ENCODE data around the gene TADA1. TPM values are rescaled to one million over a fixed set of nuclear protein-coding genes. Genes with fewer than 3 reads are reported as not detected.

Gene TADA1
- total RNA-seq, 4 donors from 2014 or later, result 10.4 to 16.6 (median 13.1) TPM

DNA sequence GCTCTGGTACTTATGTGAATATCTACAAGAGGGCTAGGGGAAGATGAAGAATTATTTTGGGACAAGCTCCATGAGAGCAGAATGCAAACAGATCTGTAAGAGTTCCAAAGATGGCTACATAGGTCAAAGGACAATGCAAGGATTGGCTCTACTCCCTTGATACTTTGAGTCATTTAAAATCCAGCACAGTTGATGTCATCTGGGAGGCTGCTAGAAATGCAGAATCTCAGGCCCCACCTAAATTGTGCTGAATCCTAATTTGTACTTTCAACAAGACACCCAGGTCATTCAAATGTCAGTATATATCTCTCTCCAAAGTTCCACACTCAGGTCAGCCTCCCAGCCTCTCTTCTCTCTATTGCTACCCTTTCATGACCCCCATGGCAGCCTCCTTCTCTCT lies 23.7 kb upstream of the TADA1 start:
- no peaks in the 10 kb centered on the region for H3K36me3 ChIP-seq
- no peak for TF ChIP-seq CTCF (IDR thresholded peaks at IDR 0.05)
- TF ChIP-seq POLR2A (IDR thresholded peaks at IDR 0.05), result no peak
- TF ChIP-seq EP300 (IDR thresholded peaks at IDR 0.05), result no peak
- H3K9me3 ChIP-seq, result peaks cover 0 to 9% (median 0%) of the 10 kb centered on the region in 4 donors

DNA sequence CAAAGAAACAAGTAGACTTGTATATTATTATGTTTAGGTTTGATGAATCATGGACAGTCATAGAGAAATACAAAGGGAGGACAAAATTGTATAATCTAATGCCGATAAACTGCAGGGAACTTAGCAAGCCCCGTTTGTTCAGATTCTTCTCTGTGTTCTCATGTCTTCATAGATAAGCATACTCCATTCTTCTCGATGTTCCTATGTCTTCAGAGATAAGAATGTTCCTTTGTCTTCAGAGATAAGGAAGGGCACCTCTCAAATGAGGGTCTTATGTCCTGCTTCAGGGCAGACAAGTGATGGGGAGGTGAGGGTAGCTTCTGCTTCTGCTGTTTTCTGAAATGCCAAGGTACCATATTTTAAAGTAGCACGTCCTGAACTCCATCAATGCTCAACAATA lies 19.7 kb upstream of the TADA1 start:
- peaks cover 0 to 9% (median 0%) of the 10 kb centered on the region in 4 donors for H3K9me3 ChIP-seq

More for the DNA sequence above, 23.7 kb upstream of the TADA1 start:
- H3K4me1 ChIP-seq, result peaks cover 0 to 5% (median 0%) of the 10 kb centered on the region in 4 donors
- no peak for DNase-seq (ENCODE audit: low spot score in 2 of 2)
- no peak overlapping the region for H3K4me3 ChIP-seq
- no peak overlapping the region for H3K27ac ChIP-seq
- no peaks in the 10 kb centered on the region for H3K27me3 ChIP-seq

GRCh38 chr1:166889776-166890175 lies 13.7 kb upstream of the TADA1 start:
- Histone ChIP-seq H3K36me3 (no peaks in the 10 kb centered on the region), H3K27me3 (peaks cover 0 to 7% of the 10 kb centered on the region in 2 donors), H3K4me1 (no peaks in the 10 kb centered on the region), H3K27ac (no peak overlapping the region), H3K9me3 (no peaks in the 10 kb centered on the region), H3K4me3 (no peak overlapping the region)
- no peak for TF ChIP-seq POLR2A (IDR thresholded peaks at IDR 0.05)
- TF ChIP-seq CTCF (IDR thresholded peaks at IDR 0.05), result no peak
- no peak for TF ChIP-seq EP300 (IDR thresholded peaks at IDR 0.05)
- DNase-seq (ENCODE audit: low spot score in 2 of 2), result no peak

More for the DNA sequence above, 19.7 kb upstream of the TADA1 start:
- Histone ChIP-seq H3K4me1 (no peaks in the 10 kb centered on the region), H3K4me3 (no peak overlapping the region), H3K27me3 (no peaks in the 10 kb centered on the region), H3K36me3 (no peaks in the 10 kb centered on the region), H3K27ac (no peak overlapping the region)
- TF ChIP-seq CTCF (IDR thresholded peaks at IDR 0.05) (no peak), POLR2A (IDR thresholded peaks at IDR 0.05) (no peak), EP300 (IDR thresholded peaks at IDR 0.05) (no peak)
- WGBS, 2 donors, result 82 to 83% methylated on average over 4 of the region's 4 CpGs
- no peak for DNase-seq (ENCODE audit: low spot score in 2 of 2)

GRCh38 chr1:166888373-166889111 lies 12.5 kb upstream of the TADA1 start:
- no peak for DNase-seq (ENCODE audit: low spot score in 2 of 2)
- TF ChIP-seq EP300 (IDR thresholded peaks at IDR 0.05) (no peak), CTCF (IDR thresholded peaks at IDR 0.05) (no peak), POLR2A (IDR thresholded peaks at IDR 0.05) (no peak)
- WGBS, 2 donors, result 72 to 77% methylated on average over 4 of the region's 4 CpGs

DNA sequence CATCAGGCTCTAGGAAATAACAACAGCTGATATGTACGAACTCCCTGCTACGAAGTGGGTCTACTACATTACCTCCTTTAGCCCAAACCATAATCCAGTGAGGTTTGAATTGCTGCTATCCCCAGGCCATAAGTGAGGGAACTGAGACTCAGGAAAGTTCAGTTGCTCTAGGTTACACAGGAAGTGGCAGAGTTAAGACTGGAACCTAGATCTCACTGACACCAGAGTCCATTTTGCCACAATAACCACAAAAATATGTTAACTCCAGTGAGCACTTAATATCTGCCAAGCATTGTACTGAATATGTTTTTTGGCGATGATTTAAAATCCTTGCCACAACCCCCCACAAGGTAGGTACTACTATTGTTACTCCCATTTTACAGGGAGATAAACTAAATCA lies 8.9 kb upstream of the TADA1 start:
- no peak for DNase-seq (ENCODE audit: low spot score in 2 of 2)
- Histone ChIP-seq H3K9me3 (no peaks in the 10 kb centered on the region), H3K27me3 (peaks cover 2 to 23% of the 10 kb centered on the region in 2 donors), H3K4me1 (peaks cover 0 to 8% (median 6%) of the 10 kb centered on the region in 4 donors), H3K4me3 (no peak overlapping the region), H3K27ac (no peak overlapping the region), H3K36me3 (no peaks in the 10 kb centered on the region)
- TF ChIP-seq EP300 (IDR thresholded peaks at IDR 0.05) (no peak), CTCF (IDR thresholded peaks at IDR 0.05) (no peak), POLR2A (IDR thresholded peaks at IDR 0.05) (no peak)
- WGBS, 2 donors, result 91 to 97% methylated on average over 3 of the region's 3 CpGs

More at GRCh38 chr1:166888373-166889111, 12.5 kb upstream of the TADA1 start:
- peaks cover 2 to 19% of the 10 kb centered on the region in 2 donors for H3K27me3 ChIP-seq
- H3K27ac ChIP-seq, result no peak overlapping the region
- no peaks in the 10 kb centered on the region for H3K9me3 ChIP-seq
- H3K4me3 ChIP-seq, result no peak overlapping the region
- no peaks in the 10 kb centered on the region for H3K36me3 ChIP-seq
- peaks cover 0 to 8% (median 6%) of the 10 kb centered on the region in 4 donors for H3K4me1 ChIP-seq

Data from tibial nerve (tissue), 4 donors.